Spleen (tissue), 7 donors: ENCODE data around the gene PLXND1.

Experiments used
- CTCF ChIP-seq, 11 experiments: fragments of 200-600 bp in 7 of 11; fragments of 450-650 bp in 4 of 11; sonication (generic) in 4 of 11; IDR thresholded peaks in 8 of 11; conservative IDR thresholded peaks in 3 of 11; 1 replicate in 7 of 11; 2 replicates in 4 of 11; pipeline versions ENCODE4 v1.4.0 to v1.8.0; 2016 to 2021; ENCODE audit warnings: antibody characterized with exemption in 11 of 11, inconsistent platforms in 4 of 11, mild to moderate bottlenecking in 1 of 11
- POLR2A ChIP-seq, 3 donors: fragments of 450-650 bp; IDR thresholded peaks; one replicate each; pipeline ENCODE4 v1.5.1; 2017; ENCODE audit warnings: antibody characterized with exemption in 3 of 3, mild to moderate bottlenecking in 1 of 3
- POLR2AphosphoS5 ChIP-seq, 3 donors: sonication (generic); formaldehyde crosslinking; IDR thresholded peaks; one replicate each; pipeline ENCODE4 v1.5.1; 2017; ENCODE audit warnings: antibody characterized with exemption in 3 of 3
- donor health status: DM: no; HTN: no; CAD: no; lungs with moderate emphysema.
- donor health status: DM: no; HTN: no; CAD: no.
- donor health status: DM: no; HTN: no; CAD: no.

DNA sequence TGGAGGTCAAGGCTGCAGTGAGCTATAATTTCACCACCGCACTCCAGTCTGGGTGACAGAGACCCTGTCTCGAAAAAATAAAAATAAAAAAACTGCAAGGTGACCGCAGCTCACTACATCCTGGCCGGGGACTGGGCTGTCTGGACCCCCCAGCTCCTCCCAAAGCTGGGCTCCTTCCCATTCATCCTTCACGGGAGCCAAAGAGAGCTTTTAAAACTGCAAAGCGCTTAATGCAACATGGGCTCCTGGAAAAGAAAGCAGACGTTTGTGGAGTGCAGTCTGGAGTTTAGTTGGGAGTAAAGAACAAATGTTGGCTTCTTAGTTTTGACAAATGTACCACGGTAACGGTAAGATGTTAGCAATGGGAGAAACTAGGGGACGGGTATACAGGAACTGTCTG, 12.1 kb downstream of the PLXND1 start:
- TF ChIP-seq POLR2A (IDR thresholded peaks at IDR 0.05) (no peak), CTCF (IDR thresholded peaks at IDR 0.05 in 8 of 11, conservative IDR thresholded peaks at IDR 0.05 in 3 of 11) (no peak), POLR2AphosphoS5 (IDR thresholded peaks at IDR 0.05) (no peak)
